ENCODE data around the gene PCDHA3.
A peak's percentile ranks its signal among the peaks of the same experiment; 100 is the strongest.
"Not testable (repeated sequence)": the region's sequence is repeated elsewhere in the genome, so short reads cannot be mapped to it uniquely, and the experiment has no call there.

The PCDHA3 gene

GRCh38 chr5:140821375-140822280 is 20.8 kb downstream of the PCDHA3 start, which contains the start of gene PCDHA5:
Gene PCDHA5 (plus strand): TSS chr5:140821613.
- no peak for DNase-seq

DNA sequence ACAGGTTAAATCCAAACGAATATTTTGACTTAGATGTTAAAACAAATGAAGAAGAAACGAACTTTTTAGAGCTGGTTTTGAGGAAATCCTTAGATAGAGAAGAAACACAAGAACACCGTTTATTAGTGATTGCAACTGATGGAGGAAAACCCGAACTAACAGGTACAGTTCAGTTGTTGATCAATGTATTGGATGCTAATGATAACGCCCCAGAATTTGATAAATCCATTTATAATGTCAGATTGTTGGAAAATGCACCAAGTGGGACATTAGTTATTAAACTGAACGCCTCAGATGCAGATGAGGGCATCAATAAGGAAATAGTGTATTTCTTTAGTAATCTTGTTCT is 21.4 kb downstream of the PCDHA3 start:
- no peak for DNase-seq

- DNase-seq: not testable (repeated sequence)
Observed at GRCh38 chr5:140822969-140823368, 22.1 kb downstream of the PCDHA3 start.

DNA sequence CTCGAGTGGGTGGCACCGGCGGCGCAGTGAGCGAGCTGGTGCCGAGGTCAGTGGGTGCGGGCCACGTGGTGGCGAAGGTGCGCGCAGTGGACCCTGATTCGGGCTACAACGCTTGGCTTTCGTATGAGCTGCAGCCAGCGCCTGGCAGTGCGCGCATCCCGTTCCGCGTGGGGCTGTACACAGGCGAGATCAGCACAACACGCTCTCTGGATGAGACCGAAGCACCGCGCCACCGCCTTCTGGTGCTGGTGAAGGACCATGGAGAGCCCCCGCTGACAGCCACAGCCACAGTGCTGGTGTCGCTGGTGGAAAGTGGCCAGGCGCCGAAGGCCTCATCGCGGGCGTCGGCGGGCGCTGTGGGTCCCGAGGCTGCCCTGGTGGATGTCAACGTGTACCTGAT is 22.6 kb downstream of the PCDHA3 start:
- DNase-seq: no peak

DNA sequence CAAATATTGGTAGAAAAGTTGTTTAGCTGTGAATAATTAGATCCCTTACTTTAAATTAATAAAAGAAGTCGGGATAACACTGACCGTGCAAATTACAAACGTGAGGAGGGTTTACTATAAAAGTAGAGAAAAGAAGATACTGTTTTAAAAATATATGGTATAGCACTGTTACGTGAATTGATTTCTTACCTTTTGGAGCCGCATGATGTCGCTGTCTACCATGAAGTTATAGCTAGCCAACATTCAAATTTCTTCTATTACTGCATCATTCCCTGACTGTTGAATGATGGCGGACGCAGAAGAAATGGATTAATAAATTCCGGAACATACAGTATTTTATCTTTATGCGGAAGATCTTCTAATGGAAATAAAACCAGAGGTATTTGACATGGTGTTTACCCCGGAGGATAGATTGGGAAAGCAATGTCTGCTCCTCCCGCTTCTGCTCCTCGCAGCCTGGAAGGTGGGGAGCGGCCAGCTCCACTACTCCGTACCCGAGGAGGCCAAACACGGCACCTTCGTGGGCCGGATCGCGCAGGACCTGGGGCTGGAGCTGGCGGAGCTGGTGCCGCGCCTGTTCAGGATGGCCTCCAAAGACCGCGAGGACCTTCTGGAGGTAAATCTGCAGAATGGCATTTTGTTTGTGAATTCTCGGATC is 27.0 kb downstream of the PCDHA3 start, which contains the start of gene PCDHA6:
TSS of gene PCDHA6 (plus strand) at position 257 of the 658 bp plus-strand sequence. CDS start at position 389, 132 bp downstream.
- no peak for DNase-seq

- DNase-seq: no peak
Observed at GRCh38 chr5:140828362-140828737, 27.5 kb downstream of the PCDHA3 start.

GRCh38 chr5:140829511-140830501 is 28.9 kb downstream of the PCDHA3 start:
- DNase-seq: not testable (repeated sequence)

GRCh38 chr5:140833993-140834392 is 33.1 kb downstream of the PCDHA3 start, which contains the start of gene PCDHA7:
Gene PCDHA7 (plus strand): TSS chr5:140834269. CDS start chr5:140834384, 115 bp downstream.
- no peak for DNase-seq

GRCh38 chr5:140834439-140835008 is 33.7 kb downstream of the PCDHA3 start:
- not testable (repeated sequence) for DNase-seq

DNA sequence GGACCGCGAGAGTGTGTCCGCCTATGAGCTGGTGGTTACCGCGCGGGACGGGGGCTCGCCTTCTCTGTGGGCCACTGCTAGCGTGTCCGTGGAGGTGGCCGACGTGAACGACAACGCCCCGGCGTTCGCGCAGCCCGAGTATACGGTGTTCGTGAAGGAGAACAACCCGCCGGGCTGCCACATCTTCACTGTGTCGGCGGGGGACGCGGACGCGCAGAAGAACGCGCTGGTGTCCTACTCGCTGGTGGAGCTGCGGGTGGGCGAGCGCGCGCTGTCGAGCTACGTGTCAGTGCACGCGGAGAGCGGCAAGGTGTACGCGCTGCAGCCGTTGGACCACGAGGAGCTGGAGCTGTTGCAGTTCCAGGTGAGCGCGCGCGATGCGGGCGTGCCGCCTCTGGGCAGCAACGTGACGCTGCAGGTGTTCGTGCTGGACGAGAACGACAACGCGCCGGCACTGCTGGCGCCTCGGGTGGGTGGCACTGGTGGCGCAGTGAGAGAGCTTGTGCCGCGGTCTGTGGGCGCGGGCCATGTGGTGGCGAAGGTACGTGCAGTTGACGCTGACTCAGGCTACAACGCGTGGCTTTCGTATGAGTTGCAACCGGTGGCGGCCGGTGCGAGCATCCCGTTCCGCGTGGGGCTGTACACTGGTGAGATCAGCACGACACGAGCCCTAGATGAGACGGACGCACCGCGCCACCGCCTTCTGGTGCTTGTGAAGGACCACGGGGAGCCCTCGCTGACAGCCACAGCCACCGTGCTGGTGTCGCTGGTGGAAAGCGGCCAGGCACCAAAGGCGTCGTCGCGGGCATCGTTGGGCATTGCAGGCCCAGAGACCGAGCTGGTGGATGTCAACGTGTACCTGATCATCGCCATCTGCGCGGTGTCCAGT is 35.0 kb downstream of the PCDHA3 start:
- DNase-seq: no peak

DNA sequence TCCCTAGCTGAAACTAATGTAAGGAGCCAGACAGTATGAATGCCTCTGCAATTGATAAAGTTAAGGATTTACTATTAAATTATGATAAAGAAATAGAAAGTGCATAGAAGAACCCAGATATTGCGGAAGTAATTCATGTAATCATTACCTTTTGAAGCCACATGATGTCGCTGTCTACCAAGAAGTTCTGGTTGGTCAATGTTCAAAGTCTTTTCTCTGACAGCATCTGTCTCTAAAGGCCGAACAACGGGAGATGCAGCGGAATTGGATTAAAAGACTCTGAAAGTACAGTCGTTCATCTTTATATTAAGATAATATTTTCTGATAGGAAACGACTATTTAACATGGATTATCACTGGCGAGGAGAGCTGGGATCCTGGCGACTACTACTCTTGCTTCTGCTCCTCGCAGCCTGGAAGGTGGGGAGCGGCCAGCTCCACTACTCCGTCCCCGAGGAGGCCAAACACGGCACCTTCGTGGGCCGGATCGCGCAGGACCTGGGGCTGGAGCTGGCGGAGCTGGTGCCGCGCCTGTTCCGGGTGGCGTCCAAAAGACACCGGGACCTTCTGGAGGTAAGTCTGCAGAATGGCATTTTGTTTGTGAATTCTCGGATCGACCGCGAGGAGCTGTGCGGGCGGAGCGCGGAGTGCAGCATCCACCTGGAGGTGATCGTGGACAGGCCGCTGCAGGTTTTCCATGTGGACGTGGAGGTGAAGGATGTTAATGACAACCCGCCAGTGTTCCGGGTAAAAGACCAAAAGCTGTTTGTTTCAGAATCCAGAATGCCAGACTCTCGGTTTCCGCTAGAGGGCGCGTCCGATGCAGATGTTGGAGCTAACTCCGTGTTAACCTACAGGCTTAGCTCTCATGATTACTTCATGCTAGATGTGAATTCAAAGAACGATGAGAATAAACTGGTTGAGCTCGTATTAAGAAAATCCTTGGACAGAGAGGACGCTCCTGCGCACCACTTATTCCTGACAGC is 40.4 kb downstream of the PCDHA3 start, which contains the start of gene PCDHA8:
TSS of gene PCDHA8 (plus strand) at position 210 of the 985 bp plus-strand sequence. CDS start at position 345, 135 bp downstream.
- peak; percentile 3 to 41 for DNase-seq

DNA sequence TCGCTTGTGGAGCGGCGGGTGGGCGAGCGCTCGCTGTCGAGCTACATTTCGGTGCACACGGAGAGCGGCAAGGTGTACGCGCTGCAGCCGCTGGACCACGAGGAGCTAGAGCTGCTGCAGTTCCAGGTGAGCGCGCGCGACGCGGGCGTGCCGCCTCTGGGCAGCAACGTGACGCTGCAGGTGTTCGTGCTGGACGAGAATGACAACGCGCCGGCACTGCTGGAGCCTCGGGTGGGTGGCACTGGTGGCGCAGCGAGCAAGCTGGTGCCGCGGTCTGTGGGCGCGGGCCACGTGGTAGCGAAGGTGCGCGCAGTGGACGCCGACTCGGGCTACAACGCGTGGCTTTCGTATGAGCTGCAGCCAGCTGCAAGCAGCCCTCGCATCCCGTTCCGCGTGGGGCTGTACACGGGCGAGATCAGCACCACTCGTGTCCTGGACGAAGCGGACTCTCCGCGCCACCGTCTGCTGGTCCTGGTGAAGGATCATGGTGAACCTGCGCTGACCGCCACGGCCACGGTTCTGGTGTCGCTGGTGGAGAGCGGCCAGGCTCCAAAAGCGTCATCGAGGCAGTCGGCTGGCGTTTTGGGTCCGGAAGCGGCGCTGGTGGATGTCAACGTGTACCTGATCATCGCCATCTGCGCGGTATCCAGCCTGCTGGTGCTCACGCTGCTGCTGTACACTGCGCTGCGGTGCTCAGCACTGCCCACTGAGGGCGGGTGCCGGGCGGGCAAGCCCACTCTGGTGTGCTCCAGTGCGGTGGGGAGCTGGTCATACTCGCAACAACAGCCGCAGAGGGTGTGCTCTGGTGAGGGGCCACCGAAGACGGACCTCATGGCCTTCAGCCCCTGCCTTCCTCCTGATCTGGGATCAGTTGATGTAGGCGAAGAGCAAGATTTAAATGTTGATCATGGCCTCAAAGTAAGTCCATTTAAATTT is 42.2 kb downstream of the PCDHA3 start:
- DNase-seq: no peak

DNA sequence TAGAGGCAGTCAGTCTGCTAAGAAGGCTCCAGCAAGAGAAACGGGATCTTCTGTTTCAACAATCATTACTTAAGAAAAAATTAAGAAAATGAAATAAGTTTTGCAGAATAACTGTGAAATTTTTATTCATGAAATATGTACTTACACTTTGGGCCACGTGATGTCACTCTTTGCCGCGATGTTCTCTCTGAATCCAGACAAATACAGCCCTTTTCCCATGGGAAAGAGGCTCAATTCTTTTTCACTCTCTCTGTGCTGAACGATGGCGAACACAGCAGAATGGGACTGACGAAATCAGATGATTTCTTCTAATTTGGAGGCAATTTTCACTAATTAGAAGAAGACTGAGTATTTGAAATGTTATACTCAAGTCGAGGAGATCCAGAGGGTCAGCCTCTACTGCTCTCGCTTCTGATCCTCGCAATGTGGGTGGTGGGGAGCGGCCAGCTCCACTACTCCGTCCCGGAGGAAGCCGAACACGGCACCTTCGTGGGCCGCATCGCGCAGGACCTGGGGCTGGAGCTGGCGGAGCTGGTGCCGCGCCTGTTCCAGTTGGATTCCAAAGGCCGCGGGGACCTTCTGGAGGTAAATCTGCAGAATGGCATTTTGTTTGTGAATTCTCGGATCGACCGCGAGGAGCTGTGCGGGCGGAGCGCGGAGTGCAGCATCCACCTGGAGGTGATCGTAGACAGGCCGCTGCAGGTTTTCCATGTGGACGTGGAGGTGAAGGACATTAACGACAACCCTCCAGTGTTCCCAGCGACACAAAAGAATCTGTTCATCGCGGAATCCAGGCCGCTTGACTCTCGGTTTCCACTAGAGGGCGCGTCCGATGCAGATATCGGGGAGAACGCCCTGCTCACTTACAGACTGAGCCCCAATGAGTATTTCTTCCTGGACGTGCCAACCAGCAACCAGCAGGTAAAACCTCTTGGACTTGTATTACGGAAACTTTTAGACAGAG is 47.6 kb downstream of the PCDHA3 start, which contains the start of gene PCDHA9:
TSS of gene PCDHA9 (plus strand) at position 244 of the 964 bp plus-strand sequence. CDS start at position 358, 114 bp downstream.
- DNase-seq: not testable (repeated sequence)

- not testable (repeated sequence) for DNase-seq
Observed at GRCh38 chr5:140849831-140850634, 49.2 kb downstream of the PCDHA3 start.
